Measurements from ENCODE around the gene BORA. TPM values are rescaled to one million over a fixed set of nuclear protein-coding genes. Genes with fewer than 3 reads are reported as not detected.

BORA gene
- total RNA-seq, 6 experiments from 2014 or later: 0.79 to 4.4 (median 1.0) TPM

DNA sequence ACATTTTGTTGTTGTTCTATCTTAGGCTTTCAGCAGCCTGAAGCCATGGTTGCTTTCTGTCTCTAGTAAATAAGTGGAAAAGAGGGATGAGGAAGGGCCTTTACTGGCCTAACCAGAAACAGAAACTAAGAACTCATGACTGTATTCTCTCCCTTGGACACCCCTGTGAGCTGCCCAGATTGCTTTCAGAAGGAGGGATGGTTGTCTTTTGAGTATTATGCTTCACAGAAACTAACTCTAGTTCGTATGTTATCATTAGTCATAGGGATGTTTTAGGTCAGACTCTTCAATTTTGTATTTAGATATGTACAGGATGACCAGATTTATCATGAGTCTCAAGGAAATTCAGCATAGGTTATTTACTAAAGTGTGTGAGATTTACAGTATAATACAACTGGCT lies 17.5 kb downstream of the BORA start:
- Histone ChIP-seq H3K27me3 (no peaks in the 10 kb centered on the region), H3K27ac (no peak overlapping the region), H3K36me3 (peaks cover 0 to 9% (median 4%) of the 10 kb centered on the region in 4 donors), H3K4me1 (no peaks in the 10 kb centered on the region), H3K4me3 (no peak overlapping the region), H3K9me3 (no peaks in the 10 kb centered on the region)
- no peak for DNase-seq
- intact Hi-C loops (cut with DNase I): no loop called here
- TF ChIP-seq POLR2A (IDR thresholded peaks at IDR 0.05): no peak
- TF ChIP-seq, protein P1, sequence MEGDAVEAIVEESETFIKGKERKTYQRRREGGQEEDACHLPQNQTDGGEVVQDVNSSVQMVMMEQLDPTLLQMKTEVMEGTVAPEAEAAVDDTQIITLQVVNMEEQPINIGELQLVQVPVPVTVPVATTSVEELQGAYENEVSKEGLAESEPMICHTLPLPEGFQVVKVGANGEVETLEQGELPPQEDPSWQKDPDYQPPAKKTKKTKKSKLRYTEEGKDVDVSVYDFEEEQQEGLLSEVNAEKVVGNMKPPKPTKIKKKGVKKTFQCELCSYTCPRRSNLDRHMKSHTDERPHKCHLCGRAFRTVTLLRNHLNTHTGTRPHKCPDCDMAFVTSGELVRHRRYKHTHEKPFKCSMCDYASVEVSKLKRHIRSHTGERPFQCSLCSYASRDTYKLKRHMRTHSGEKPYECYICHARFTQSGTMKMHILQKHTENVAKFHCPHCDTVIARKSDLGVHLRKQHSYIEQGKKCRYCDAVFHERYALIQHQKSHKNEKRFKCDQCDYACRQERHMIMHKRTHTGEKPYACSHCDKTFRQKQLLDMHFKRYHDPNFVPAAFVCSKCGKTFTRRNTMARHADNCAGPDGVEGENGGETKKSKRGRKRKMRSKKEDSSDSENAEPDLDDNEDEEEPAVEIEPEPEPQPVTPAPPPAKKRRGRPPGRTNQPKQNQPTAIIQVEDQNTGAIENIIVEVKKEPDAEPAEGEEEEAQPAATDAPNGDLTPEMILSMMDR (IDR thresholded peaks at IDR 0.05): no peak
- 64% methylated on average over 1 of the region's 1 CpG for WGBS (ENCODE audit: insufficient coverage, low coverage, low lambda C conversion rate, missing lambda C conversion rate)
- ATAC-seq: no peak

DNA sequence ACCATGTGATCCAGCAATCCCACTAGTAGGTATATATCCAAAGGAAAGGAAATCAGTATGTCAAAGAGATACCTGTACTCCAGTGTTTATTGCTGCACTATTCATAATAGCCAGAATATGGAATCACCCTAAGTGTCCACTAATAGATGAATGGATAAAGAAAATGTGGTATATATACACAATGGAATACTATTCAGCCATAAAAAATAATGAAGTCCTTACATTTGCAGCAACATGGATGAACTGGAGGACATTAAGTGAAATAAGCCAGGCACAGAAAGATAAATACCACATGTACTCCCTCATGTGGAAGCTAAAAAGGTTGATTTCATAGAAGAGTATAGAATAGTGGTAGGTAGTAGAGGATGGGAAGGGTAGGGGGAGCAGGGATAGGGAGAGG lies 23.5 kb downstream of the BORA start:
- no peaks in the 10 kb centered on the region for H3K4me1 ChIP-seq
- ATAC-seq (no peak), DNase-seq (no peak)
- TF ChIP-seq, protein P1 (IDR thresholded peaks at IDR 0.05): no peak
- no peak for TF ChIP-seq POLR2A (IDR thresholded peaks at IDR 0.05)
- H3K27me3 ChIP-seq: no peaks in the 10 kb centered on the region
- peaks cover 0 to 23% (median 13%) of the 10 kb centered on the region in 4 donors for H3K36me3 ChIP-seq
- no peak overlapping the region for H3K4me3 ChIP-seq
- intact Hi-C loops (cut with DNase I): no loop called here
- no peak overlapping the region for H3K27ac ChIP-seq
- no peaks in the 10 kb centered on the region for H3K9me3 ChIP-seq

DNA sequence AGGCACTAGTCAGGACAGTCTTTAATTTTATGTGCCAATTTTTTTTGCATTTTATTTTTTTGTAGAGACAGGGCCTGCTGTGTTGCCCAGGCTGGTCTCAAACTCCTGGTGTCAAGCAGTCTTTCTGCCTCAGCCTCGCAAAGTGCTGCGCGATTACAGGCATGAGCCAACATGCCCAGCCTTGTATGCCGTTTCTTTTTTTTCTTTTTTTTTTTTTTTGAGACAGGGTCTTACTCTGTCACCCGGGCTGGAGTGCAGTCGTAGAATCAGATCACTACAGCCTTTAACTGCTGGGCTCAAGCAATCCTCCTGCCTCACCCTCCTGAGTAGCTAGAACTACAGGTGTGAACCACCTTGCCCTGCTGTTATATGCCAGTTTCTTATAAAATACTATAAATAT lies 26.4 kb downstream of the BORA start:
- Histone ChIP-seq H3K4me3 (no peak overlapping the region), H3K9me3 (no peaks in the 10 kb centered on the region), H3K27ac (no peak overlapping the region), H3K36me3 (peaks cover 0 to 34% (median 15%) of the 10 kb centered on the region in 4 donors), H3K4me1 (no peaks in the 10 kb centered on the region), H3K27me3 (no peaks in the 10 kb centered on the region)
- 95% methylated on average over 4 of the region's 6 CpGs for WGBS (ENCODE audit: insufficient coverage, low coverage, low lambda C conversion rate, missing lambda C conversion rate)
- DNase-seq (no peak), ATAC-seq (no peak)
- intact Hi-C loops (cut with DNase I): no loop called here
- no peak for TF ChIP-seq POLR2A (IDR thresholded peaks at IDR 0.05)
- TF ChIP-seq, protein P1 (IDR thresholded peaks at IDR 0.05): no peak

DNA sequence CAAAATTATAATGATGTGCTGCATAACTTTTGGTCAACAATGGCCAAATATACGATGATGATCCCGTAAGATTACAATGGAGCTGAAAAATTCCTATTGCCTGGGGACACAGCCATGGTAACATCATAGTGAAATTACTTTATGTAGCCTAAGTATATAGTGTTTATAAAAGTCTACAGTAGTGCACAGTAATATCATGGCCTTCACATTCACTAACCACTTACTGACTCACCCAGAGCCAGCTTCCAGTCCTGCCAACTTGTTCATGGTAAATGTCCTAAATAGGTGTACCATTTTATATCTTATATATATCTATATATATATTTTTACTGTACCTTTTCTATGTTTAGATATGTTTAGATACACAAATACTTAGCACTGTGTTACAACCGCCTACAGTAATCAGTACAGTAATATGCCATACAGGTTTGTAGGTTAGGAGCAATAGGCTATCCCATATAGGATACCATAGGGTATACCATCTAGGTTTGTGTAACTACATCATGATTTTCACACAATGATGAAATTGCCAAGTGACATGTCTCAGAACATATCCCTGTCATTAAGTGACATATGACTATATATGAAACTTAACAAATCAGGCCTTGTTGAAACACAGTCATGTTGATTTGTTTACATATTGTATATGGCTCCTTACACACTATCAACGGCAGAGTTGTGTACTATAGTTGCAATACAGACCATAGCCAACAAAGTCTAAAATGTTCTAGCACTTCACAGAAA lies 30.2 kb downstream of the BORA start:
- no peak overlapping the region for H3K4me3 ChIP-seq
- DNase-seq: no peak
- H3K36me3 ChIP-seq: peaks cover 7 to 73% (median 44%) of the 10 kb centered on the region in 4 donors
- no peaks in the 10 kb centered on the region for H3K27me3 ChIP-seq
- 73% methylated on average over 4 of the region's 4 CpGs for WGBS (ENCODE audit: insufficient coverage, low coverage, low lambda C conversion rate, missing lambda C conversion rate)
- intact Hi-C loops (cut with DNase I): no loop called here
- ATAC-seq: no peak
- no peaks in the 10 kb centered on the region for H3K4me1 ChIP-seq
- no peak overlapping the region for H3K27ac ChIP-seq
- no peaks in the 10 kb centered on the region for H3K9me3 ChIP-seq
- TF ChIP-seq, protein P1 (IDR thresholded peaks at IDR 0.05): no peak
- no peak for TF ChIP-seq POLR2A (IDR thresholded peaks at IDR 0.05)
